ENCODE results near the gene FAM171A2. TPM values are rescaled to one million over a fixed set of nuclear protein-coding genes. Genes with fewer than 3 reads are reported as not detected.

The FAM171A2 gene
- total and polyA plus RNA-seq, 10 of the 15 experiments (the other 5 are each of a cell fraction or from before 2014, with no cell fraction given): 0.08 to 1.7 (median 0.27) TPM; not detected in 2

DNA sequence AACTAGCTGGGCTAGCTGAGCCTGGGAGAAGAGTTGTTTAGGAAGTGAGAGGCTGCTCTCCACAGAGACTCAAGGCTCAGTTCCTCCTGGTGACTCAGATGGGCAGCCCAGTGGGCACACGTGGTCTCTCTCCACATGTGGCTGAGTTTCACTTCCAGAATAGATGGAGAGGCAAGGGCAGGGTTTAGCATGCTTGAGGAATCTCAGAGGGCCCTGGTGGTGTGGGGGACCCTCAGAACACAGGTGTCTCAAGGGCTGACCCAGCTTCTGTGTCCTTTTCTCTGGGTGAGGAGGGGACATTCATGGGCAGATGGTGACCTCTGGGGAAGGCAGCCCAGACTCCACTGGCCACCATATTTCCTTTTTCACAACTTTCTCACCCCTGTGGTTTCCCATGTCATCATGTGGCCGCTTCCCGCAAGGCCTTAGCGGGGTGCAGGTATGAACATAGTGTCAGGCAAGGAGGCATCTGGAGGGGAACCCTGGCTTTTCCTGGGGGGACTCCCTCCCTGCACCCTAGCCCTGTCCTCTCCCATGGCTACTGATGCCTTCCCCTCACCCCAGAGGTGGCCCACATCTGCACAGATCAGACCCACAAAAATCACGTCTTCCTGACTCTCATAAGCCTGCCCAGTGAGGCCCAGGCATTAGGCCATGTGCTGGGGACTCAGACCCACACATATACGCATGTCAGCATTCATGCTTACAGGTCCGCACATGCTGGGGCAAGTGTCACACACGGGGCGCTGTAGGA, 15.2 kb downstream of the FAM171A2 start:
- Histone ChIP-seq H3K4me1 (ENCODE audit: control insufficient read depth, insufficient read depth, low read length) (peaks cover 44% of the 10 kb centered on the region), H3K27me3 (replicated peaks in 1 of 2; ENCODE audit: control insufficient read depth in 2 of 2, insufficient read depth in 2 of 2, low read length in 1 of 2) (no peaks in the 10 kb centered on the region), H3K27ac (ENCODE audit: control insufficient read depth, insufficient read depth) (peak overlapping the region; percentile 92), H2AFZ (ENCODE audit: control insufficient read depth, low read depth, low read length) (no peak overlapping the region), H3K4me2 (ENCODE audit: control insufficient read depth, insufficient read depth) (peak overlapping the region; percentile 97), H3K4me3 (peak overlapping the region; percentile 37; the same call in 1 of the 2 replicates), H4K20me1 (ENCODE audit: control insufficient read depth, insufficient read depth) (no peaks in the 10 kb centered on the region), H3K36me3 (ENCODE audit: control insufficient read depth in 2 of 2, insufficient read depth in 2 of 2, low read length in 1 of 2) (peaks cover 18 to 20% of the 10 kb centered on the region in 2 experiments; a peak in 3 of 4 replicates), H3K79me2 (ENCODE audit: control insufficient read depth, insufficient read depth, low read length) (peaks cover 34% of the 10 kb centered on the region), H3K9me3 (replicated peaks; ENCODE audit: control insufficient read depth, insufficient read depth, low read length) (no peaks in the 10 kb centered on the region), H3K9ac (ENCODE audit: control insufficient read depth, insufficient read depth, low read length) (peak overlapping the region; percentile 46)
- DNase-seq (ENCODE audit: low read depth, low spot score): peak; percentile 91
- 12% methylated on average over 9 of the region's 9 CpGs for WGBS (ENCODE audit: insufficient coverage, insufficient replicate concordance, low lambda C conversion rate, missing lambda C conversion rate)
- BruUV-seq (replicated peaks): no TSS peak
- ATAC-seq: peak; percentile 77
- RAD21 ChIA-PET (ENCODE audit: unreplicated experiment): interaction anchor here (1.1 to 2.6 kb wide), 7 partner anchors 10 to 138 kb away, joined by 3 to 12 read pairs (median 8); partner anchors contain the start of genes FAM171A2 and SLC25A39
- CTCF ChIA-PET: interaction anchor here (0.7 to 12.5 kb wide), 9 partner anchors 10 to 180 kb away, joined by 3 to 154 read pairs (median 6); partner anchors contain the start of gene SLC25A39
- intact Hi-C loops (cut with micrococcal nuclease; ENCODE audit: unreplicated experiment) (loop anchor here (2.0 to 5.0 kb wide), 2 partner anchors 130 to 146 kb away; partner anchors contain the start of gene UBTF), in situ Hi-C loops (cut with MboI) (no loop called here)
- peak; percentile 97 for FAIRE-seq
- SMC1A ChIA-PET (ENCODE audit: uncharacterized antibody, unreplicated experiment): interaction anchor here (0.6 to 2.5 kb wide), 15 partner anchors 14 to 1009 kb away, joined by 3 to 12 read pairs (median 5); partner anchors contain the start of gene FAM171A2
- POLR2A ChIA-PET: interaction anchor here (0.8 to 1.6 kb wide), 5 partner anchors 22 to 225 kb away, joined by 3 to 6 read pairs (median 3); partner anchors contain the start of gene HDAC5
- TF ChIP-seq, protein P1, sequence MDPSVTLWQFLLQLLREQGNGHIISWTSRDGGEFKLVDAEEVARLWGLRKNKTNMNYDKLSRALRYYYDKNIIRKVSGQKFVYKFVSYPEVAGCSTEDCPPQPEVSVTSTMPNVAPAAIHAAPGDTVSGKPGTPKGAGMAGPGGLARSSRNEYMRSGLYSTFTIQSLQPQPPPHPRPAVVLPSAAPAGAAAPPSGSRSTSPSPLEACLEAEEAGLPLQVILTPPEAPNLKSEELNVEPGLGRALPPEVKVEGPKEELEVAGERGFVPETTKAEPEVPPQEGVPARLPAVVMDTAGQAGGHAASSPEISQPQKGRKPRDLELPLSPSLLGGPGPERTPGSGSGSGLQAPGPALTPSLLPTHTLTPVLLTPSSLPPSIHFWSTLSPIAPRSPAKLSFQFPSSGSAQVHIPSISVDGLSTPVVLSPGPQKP (IDR thresholded peaks at IDR 0.05; ENCODE audit: low read depth, low read length): no peak
- TF ChIP-seq TCF3 (IDR thresholded peaks at IDR 0.05; ENCODE audit: borderline replicate concordance, insufficient read depth, low read depth, low read length): peak; percentile 85
- TF ChIP-seq CHD2 (IDR thresholded peaks at IDR 0.05; ENCODE audit: borderline replicate concordance, low read depth, low read length): peak; percentile 59; the same call in 1 of the 2 replicates
- TF ChIP-seq POLR2A (IDR thresholded peaks at IDR 0.05; ENCODE audit: low read depth, low read length): peak; percentile 62
- TF ChIP-seq, protein P2, sequence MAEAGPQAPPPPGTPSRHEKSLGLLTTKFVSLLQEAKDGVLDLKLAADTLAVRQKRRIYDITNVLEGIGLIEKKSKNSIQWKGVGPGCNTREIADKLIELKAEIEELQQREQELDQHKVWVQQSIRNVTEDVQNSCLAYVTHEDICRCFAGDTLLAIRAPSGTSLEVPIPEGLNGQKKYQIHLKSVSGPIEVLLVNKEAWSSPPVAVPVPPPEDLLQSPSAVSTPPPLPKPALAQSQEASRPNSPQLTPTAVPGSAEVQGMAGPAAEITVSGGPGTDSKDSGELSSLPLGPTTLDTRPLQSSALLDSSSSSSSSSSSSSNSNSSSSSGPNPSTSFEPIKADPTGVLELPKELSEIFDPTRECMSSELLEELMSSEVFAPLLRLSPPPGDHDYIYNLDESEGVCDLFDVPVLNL (IDR thresholded peaks at IDR 0.05; ENCODE audit: low read depth, low read length): no peak
- TF ChIP-seq RUNX3 (IDR thresholded peaks at IDR 0.05; ENCODE audit: low read length): peak; percentile 88
- TF ChIP-seq, protein P3, sequence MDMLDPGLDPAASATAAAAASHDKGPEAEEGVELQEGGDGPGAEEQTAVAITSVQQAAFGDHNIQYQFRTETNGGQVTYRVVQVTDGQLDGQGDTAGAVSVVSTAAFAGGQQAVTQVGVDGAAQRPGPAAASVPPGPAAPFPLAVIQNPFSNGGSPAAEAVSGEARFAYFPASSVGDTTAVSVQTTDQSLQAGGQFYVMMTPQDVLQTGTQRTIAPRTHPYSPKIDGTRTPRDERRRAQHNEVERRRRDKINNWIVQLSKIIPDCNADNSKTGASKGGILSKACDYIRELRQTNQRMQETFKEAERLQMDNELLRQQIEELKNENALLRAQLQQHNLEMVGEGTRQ (IDR thresholded peaks at IDR 0.05; ENCODE audit: borderline replicate concordance, low read depth, low read length): peak; percentile 71
- TF ChIP-seq ZBED1 (IDR thresholded peaks at IDR 0.05; ENCODE audit: borderline replicate concordance): peak; percentile 58; the same call in 1 of the 2 replicates
- TF ChIP-seq PAX5 (IDR thresholded peaks at IDR 0.05; ENCODE audit: borderline replicate concordance, low read depth, low read length): peak; percentile 93
- peak; percentile 90 for TF ChIP-seq GATAD2B (conservative IDR thresholded peaks at IDR 0.05; ENCODE audit: low read depth)
- TF ChIP-seq SRF (IDR thresholded peaks at IDR 0.05; ENCODE audit: low read depth in 2 of 2, low read length in 2 of 2): peak in 1 of 2 experiments; percentile 68; a peak in 1 of 4 replicates
- TF ChIP-seq, protein P4, sequence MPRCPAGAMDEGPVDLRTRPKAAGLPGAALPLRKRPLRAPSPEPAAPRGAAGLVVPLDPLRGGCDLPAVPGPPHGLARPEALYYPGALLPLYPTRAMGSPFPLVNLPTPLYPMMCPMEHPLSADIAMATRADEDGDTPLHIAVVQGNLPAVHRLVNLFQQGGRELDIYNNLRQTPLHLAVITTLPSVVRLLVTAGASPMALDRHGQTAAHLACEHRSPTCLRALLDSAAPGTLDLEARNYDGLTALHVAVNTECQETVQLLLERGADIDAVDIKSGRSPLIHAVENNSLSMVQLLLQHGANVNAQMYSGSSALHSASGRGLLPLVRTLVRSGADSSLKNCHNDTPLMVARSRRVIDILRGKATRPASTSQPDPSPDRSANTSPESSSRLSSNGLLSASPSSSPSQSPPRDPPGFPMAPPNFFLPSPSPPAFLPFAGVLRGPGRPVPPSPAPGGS (IDR thresholded peaks at IDR 0.05; ENCODE audit: borderline replicate concordance, insufficient read depth, low read depth, low read length, poor library complexity, severe bottlenecking): peak; percentile 83
- TF ChIP-seq TBL1XR1 (IDR thresholded peaks at IDR 0.05; ENCODE audit: low read depth, low read length): peak; percentile 79; the same call in 1 of the 2 replicates
- peak; percentile 93; the same call in 1 of the 2 replicates for TF ChIP-seq MTA3 (IDR thresholded peaks at IDR 0.05; ENCODE audit: borderline replicate concordance, low read length)
- TF ChIP-seq MXI1 (IDR thresholded peaks at IDR 0.05; ENCODE audit: low read depth, low read length): peak; percentile 96
- TF ChIP-seq ESRRA (IDR thresholded peaks at IDR 0.05; ENCODE audit: low read length): 0 out of 2 replicates have a peak, but pooled peaks have one; percentile 47
- TF ChIP-seq POLR2AphosphoS2 (IDR thresholded peaks at IDR 0.05; ENCODE audit: low read depth, low read length): no peak
- TF ChIP-seq CREB1 (IDR thresholded peaks at IDR 0.05; ENCODE audit: low read depth): peak; percentile 47
- peak; percentile 75 for TF ChIP-seq MTA2 (IDR thresholded peaks at IDR 0.05; ENCODE audit: low read depth)
